Fibroblast of villous mesenchyme (primary cell): Measurements from ENCODE around the gene PKIG. TPM values are rescaled to one million over a fixed set of nuclear protein-coding genes. Genes with fewer than 3 reads are reported as not detected.

Source experiments
- DNase-seq: peaks from one replicate; pipeline ENCODE4 v3.0.0-alpha.2; 2010; ENCODE audit warnings: low read depth
- H3K4me3 ChIP-seq: 2 replicates; pipeline ENCODE4 v1.5.1; 2011; ENCODE audit warnings: low read depth, mild to moderate bottlenecking, low read length
- total RNA-seq: library from RNA; depleted of rRNA; stranded (reverse); fragments of >200 nt; gene quantifications from 2 replicates; pipeline ENCODE4 v1.2.3, GENCODE V29; 2012
- TF ChIP-seq, protein P1 (sequence below): IDR thresholded peaks from 2 replicates; pipeline ENCODE4 v1.5.1; 2012; ENCODE audit warnings: low read depth, mild to moderate bottlenecking, low read length; ENCODE audit not compliant: insufficient read depth

The PKIG gene
- total RNA-seq, 1 donor, result 160 TPM

DNA sequence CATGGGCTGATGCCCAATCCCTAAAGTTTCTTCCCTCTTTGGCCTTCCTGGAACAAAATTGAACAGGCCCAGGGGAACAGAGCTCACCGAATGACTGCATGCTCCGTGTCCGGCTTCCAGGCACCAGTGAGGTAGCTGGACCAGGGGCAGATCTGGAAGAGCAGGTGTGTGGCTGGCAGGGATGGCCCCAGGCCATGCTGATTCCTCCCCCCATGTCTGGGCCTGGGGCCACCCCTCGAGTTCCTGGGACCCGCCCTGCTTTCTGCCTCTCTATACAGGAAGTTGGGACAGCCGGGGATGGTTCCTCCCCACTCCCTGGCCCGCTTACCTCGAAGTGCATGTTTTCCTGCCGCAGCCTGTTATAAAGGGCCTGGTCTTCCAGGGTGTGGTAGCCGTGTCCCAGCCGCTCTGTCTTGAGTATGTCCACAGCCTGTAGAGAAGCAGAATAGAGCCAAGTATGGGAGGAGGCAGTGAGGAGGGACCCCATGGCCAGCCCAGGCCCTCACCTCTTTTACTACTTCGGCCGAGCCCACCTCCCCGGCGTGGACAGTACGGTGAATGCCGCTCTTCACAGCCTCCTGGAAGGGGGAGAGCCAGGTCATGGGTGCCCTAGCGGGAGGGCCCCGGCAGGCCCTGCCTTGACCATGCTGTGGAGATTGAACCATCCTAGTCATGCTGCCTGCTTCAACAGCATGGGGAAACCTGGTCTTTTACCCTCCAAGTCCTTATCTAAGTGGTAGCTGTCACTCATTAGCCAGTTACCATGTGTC, 40.3 kb downstream of the PKIG start:
- H3K4me3 ChIP-seq, result no peak overlapping the region
- DNase-seq, result no peak
- TF ChIP-seq, protein P1, sequence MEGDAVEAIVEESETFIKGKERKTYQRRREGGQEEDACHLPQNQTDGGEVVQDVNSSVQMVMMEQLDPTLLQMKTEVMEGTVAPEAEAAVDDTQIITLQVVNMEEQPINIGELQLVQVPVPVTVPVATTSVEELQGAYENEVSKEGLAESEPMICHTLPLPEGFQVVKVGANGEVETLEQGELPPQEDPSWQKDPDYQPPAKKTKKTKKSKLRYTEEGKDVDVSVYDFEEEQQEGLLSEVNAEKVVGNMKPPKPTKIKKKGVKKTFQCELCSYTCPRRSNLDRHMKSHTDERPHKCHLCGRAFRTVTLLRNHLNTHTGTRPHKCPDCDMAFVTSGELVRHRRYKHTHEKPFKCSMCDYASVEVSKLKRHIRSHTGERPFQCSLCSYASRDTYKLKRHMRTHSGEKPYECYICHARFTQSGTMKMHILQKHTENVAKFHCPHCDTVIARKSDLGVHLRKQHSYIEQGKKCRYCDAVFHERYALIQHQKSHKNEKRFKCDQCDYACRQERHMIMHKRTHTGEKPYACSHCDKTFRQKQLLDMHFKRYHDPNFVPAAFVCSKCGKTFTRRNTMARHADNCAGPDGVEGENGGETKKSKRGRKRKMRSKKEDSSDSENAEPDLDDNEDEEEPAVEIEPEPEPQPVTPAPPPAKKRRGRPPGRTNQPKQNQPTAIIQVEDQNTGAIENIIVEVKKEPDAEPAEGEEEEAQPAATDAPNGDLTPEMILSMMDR, result no peak

DNA sequence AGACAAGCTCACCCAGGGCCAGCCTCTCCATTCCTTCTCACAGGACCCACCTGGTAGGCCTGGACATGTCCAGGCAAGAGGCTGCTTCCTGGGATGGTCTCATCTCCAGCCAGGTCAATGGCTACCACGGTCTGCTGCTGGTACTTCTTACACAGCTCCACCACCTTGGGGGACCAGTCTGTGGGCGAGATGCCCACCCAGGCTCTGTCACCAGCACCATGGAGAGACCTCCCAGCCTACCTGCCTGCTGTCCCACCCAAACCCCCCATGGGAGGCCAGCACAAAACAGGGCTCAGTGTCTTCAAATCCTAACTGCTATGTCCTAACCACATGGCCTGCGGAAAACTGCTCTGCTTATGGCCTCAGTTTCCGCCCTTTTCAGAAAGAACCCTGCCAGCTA, 41.8 kb downstream of the PKIG start:
- H3K4me3 ChIP-seq, result no peak overlapping the region
- no peak for DNase-seq
- TF ChIP-seq, protein P1, result no peak

DNA sequence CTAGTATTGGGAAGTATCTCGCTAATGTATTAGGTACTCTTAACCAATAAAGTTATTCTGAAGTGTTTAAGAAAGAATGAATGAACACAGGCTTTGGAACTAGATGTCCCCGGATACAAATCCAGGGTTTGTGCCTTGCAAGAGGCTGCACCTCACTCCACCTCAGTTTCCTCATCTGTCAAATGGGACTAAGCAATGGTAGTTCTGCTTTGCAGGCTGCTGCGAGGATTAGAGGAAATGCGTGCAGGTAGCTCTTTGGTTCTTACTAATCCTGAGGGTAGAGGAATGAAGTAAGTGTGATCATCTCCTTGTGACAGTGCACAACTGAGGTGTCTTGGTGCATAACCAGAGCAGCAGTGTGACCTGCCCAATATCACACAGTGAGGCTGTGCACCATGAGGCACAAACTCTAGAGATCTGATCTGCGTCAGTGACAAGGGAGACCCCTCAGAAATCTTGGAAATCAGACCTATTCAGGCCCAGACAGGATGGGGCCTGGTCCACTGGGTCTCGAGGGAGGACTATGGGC, 42.4 kb downstream of the PKIG start:
- H3K4me3 ChIP-seq, result no peak overlapping the region
- TF ChIP-seq, protein P1, result no peak
- no peak for DNase-seq

DNA sequence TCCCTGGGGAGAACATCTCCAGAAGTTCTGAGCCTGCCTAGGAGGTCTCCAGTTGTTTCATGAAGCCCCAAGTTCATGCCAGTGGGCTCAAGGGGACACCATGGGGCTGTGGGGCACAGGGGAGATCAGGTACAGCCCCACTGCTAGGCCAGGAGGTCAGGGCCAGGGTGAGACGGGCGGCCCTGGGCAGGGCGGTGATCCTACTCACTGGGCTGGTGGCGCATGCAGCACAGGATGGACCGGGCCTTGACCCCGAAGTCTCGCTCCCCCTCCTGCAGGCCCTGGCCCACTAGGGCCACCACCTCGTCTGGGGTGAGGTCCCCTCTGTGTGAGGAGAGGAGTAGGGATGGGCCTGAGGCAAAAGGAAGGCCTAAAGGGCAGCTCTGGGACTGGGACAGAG, 43.0 kb downstream of the PKIG start:
- TF ChIP-seq, protein P1, result no peak
- DNase-seq, result no peak
- H3K4me3 ChIP-seq, result no peak overlapping the region

DNA sequence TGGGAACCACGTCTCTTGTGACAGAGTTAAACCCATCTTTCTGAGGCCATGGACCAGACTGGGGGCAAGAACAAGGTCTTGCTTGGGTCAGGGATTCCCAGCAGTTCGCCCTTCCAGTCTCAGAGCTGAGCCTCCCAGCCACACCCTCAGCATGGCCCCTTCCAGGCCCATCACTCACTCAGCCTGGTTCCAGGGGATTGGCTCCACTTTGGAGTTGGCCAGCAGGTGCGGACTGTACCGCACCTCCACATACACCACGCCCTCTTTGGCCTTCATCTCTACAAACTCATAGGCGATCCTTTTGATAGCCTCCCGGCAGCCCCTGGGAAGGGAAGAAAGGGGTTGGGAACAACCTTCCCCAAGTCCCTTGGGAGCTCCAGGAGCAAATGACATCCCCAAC, 43.9 kb downstream of the PKIG start:
- no peak for DNase-seq
- no peak overlapping the region for H3K4me3 ChIP-seq
- TF ChIP-seq, protein P1, result no peak

DNA sequence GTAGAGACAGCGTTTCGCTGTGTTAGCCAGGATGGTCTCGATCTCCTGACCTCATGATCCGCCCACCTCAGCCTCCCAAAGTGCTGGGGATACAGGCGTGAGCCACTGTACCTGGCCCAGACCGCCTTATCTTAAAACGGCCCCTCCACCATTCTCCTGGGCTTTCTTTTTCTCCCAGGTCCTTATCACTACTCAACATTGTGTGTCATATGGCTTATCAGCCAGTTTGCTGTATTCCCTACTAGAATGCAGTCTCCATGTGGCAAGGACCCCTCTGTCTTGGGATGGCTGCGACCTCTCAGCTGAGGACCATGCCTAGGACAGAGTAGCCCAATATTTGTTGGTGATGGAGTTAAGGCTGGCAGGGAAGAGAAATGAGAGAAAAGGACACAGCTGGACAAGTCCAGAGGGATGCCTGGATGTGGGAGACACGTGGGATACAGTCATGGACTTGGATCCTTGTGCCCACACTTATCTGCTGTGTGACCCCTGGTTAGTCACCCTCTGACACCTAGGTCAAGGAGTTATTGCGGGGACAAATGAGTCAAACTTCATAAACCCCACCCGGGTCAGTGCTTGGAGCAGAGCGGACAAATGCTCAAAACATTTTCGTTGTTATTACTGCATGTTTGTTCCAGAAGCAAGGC, 45.1 kb downstream of the PKIG start:
- TF ChIP-seq, protein P1, result no peak
- no peak for DNase-seq
- no peak overlapping the region for H3K4me3 ChIP-seq
